ENCODE results near the gene SAFB2. TPM values are rescaled to one million over a fixed set of nuclear protein-coding genes. Genes with fewer than 3 reads are reported as not detected.

SAFB2 gene
- total and polyA plus RNA-seq, 9 of the 15 experiments (the other 6 are each of a cell fraction or from before 2014, with no cell fraction given), result 4.5 to 103 (median 47.3) TPM

- no peak overlapping the region for H3K4me2 ChIP-seq (ENCODE audit: insufficient read depth, low read length)
- intact Hi-C loops (cut with micrococcal nuclease) (no loop called here), in situ Hi-C loops (cut with MboI) (no loop called here)
- no peaks in the 10 kb centered on the region for H4K20me1 ChIP-seq (replicated peaks; ENCODE audit: control insufficient read depth, insufficient read depth, low read length)
- FAIRE-seq, result no peak
- H3K36me3 ChIP-seq (ENCODE audit: control insufficient read depth, insufficient read depth, low read length), result no peaks in the 10 kb centered on the region
- H3K79me2 ChIP-seq (ENCODE audit: control insufficient read depth, insufficient read depth, low read length), result no peaks in the 10 kb centered on the region
- no peak overlapping the region for H3K4me3 ChIP-seq
- POLR2A ChIA-PET, result no interaction called here
- no peak for ATAC-seq
- no peak for DNase-seq (ENCODE audit: extremely low read depth in 1 of 4, low spot score in 3 of 4)
- no peak for TF ChIP-seq ZNF224 (CRISPR knock-in tag; IDR thresholded peaks at IDR 0.05)
- no peak for TF ChIP-seq ETV6 (IDR thresholded peaks at IDR 0.05; ENCODE audit: borderline replicate concordance in 1 of 2, low read depth in 2 of 2, low read length in 1 of 2)
- TF ChIP-seq ETV6 (CRISPR knock-in tag; IDR thresholded peaks at IDR 0.05; ENCODE audit: borderline replicate concordance), result no peak
- TF ChIP-seq KLF16 (IDR thresholded peaks at IDR 0.05), result no peak
- no peak for TF ChIP-seq ZNF764 (CRISPR knock-in tag; IDR thresholded peaks at IDR 0.05; ENCODE audit: low read depth)
- TF ChIP-seq SFPQ (IDR thresholded peaks at IDR 0.05; ENCODE audit: low read depth, low read length), result no peak
- TF ChIP-seq PRMT5 (CRISPR knock-in tag; IDR thresholded peaks at IDR 0.05), result no peak
- TF ChIP-seq ZFP36 (IDR thresholded peaks at IDR 0.05; ENCODE audit: low read depth, low read length, partially characterized antibody), result no peak
- no peak for TF ChIP-seq HLTF (IDR thresholded peaks at IDR 0.05)
- TF ChIP-seq TAF15 (IDR thresholded peaks at IDR 0.05; ENCODE audit: low read depth, low read length), result no peak
- TF ChIP-seq EZH2 (IDR thresholded peaks at IDR 0.05; ENCODE audit: borderline replicate concordance, low read depth, low read length), result no peak
- no peak for TF ChIP-seq E2F6 (IDR thresholded peaks at IDR 0.05; ENCODE audit: borderline replicate concordance in 1 of 2, extremely low read depth in 1 of 2, insufficient read depth in 1 of 2, insufficient read length in 1 of 2, low read depth in 1 of 2, low read length in 1 of 2, poor library complexity in 1 of 2, severe bottlenecking in 1 of 2)
- TF ChIP-seq TFAM (CRISPR knock-in tag; conservative IDR thresholded peaks at IDR 0.05), result no peak
- no peak for TF ChIP-seq CHD4 (IDR thresholded peaks at IDR 0.05; ENCODE audit: insufficient read depth, insufficient replicate concordance, low read depth, low read length, poor library complexity, severe bottlenecking)
- TF ChIP-seq YBX1 (IDR thresholded peaks at IDR 0.05), result no peak
- no peak for TF ChIP-seq ZNF143 (CRISPR knock-in tag; IDR thresholded peaks at IDR 0.05)
- no peak for TF ChIP-seq HDAC3 (IDR thresholded peaks at IDR 0.05; ENCODE audit: borderline replicate concordance, partially characterized antibody)
- no peak for TF ChIP-seq SP2 (IDR thresholded peaks at IDR 0.05; ENCODE audit: extremely low read depth, low read depth, low read length, poor library complexity, severe bottlenecking)
- no peak for TF ChIP-seq MEF2D (tag; conservative IDR thresholded peaks at IDR 0.05; ENCODE audit: low read depth)
- H3K9me1 ChIP-seq (ENCODE audit: control insufficient read depth, insufficient read depth, low read length), result no peaks in the 10 kb centered on the region
- 95% methylated on average over 11 of the region's 40 CpGs for WGBS (ENCODE audit: insufficient coverage, low coverage, missing lambda C conversion rate)
- no peak overlapping the region for H3K27ac ChIP-seq (ENCODE audit: extremely low read depth, low read depth, low read length)
- H2AFZ ChIP-seq (ENCODE audit: low read depth, low read length), result no peak overlapping the region
- CTCF ChIA-PET (ENCODE audit: low intra/inter-chr PET ratio), result no interaction called here
- H3K9ac ChIP-seq (ENCODE audit: insufficient read depth in 1 of 2, low read depth in 2 of 2, low read length in 2 of 2), result no peak overlapping the region
- H3K27me3 ChIP-seq (ENCODE audit: control insufficient read depth in 2 of 2, insufficient read depth in 2 of 2, low read length in 2 of 2), result 0 out of 5 replicates have a peak, but pooled peaks cover 0 to 6% of the 10 kb centered on the region in 2 experiments
- BruUV-seq (replicated peaks), result no TSS peak
- H3K9me3 ChIP-seq (replicated peaks; ENCODE audit: control insufficient read depth, insufficient read depth, low read depth, low read length), result no peaks in the 10 kb centered on the region
- H3K4me1 ChIP-seq (replicated peaks in 1 of 2; ENCODE audit: control insufficient read depth in 2 of 2, insufficient read depth in 2 of 2, low read length in 2 of 2), result peaks cover 0 to 4% of the 10 kb centered on the region in 2 experiments; a peak in 1 of 5 replicates
Measured at GRCh38 chr19:5567970-5568407, 54.6 kb downstream of the SAFB2 start.

Data from K562 (cell line).